GM12874 (cell line): ENCODE results near the gene PPP2R1B.

Experiments used
- CTCF ChIP-seq: IDR thresholded peaks from 2 replicates; pipeline ENCODE4 v1.5.1; 2011; ENCODE audit warnings: low read depth, mild to moderate bottlenecking, control low read depth, low read length, moderate library complexity; ENCODE audit not compliant: insufficient read depth

The PPP2R1B gene

GRCh38 chr11:111808063-111808588 lies 41.9 kb upstream of the PPP2R1B start:
- TF ChIP-seq CTCF, result no peak

- no peak for TF ChIP-seq CTCF
Observed at GRCh38 chr11:111807076-111807475, 40.9 kb upstream of the PPP2R1B start.

GRCh38 chr11:111801135-111801534 lies 34.9 kb upstream of the PPP2R1B start:
- no peak for TF ChIP-seq CTCF

- TF ChIP-seq CTCF, result no peak
Observed at GRCh38 chr11:111798279-111798678, 32.1 kb upstream of the PPP2R1B start.

- TF ChIP-seq CTCF, result no peak
Observed at GRCh38 chr11:111797145-111797581, 31.0 kb upstream of the PPP2R1B start.

GRCh38 chr11:111796696-111797095 lies 30.5 kb upstream of the PPP2R1B start:
- TF ChIP-seq CTCF, result no peak

GRCh38 chr11:111795334-111795985 lies 29.3 kb upstream of the PPP2R1B start:
- TF ChIP-seq CTCF, result no peak
